SW480 (cell line): ENCODE measurements around the gene ACOX3.

Experiments
- DNase-seq: peaks from one replicate; pipeline ENCODE4 v3.0.0-alpha.2; 2016; ENCODE audit warnings: low spot score

Gene ACOX3

GRCh38 chr4:8319731-8320385 is 120.7 kb downstream of the ACOX3 start:
- no peak for DNase-seq

GRCh38 chr4:8319061-8319460 is 121.5 kb downstream of the ACOX3 start:
- no peak for DNase-seq

DNA sequence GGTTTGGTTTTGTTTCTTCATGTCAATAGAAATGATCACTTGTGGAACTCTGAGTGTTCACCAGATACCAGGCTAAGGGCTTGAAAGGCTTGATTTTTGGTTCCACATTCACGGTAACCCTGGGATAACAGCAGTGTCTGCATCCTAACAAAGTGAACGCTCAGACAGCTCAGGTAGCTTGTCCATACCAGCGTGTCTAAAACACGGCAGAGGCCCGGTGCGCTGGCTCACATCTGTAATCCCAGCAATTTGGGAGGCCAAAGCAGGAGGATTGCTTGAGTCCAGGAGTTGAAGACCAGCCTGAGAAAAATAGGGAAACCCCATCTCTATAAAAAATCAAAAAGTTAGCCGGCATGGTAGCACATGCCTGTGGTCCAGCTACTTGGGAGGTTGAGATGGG is 122.0 kb downstream of the ACOX3 start:
- DNase-seq: no peak

GRCh38 chr4:8317474-8317873 is 123.0 kb downstream of the ACOX3 start:
- no peak for DNase-seq

GRCh38 chr4:8316911-8317351 is 123.6 kb downstream of the ACOX3 start:
- DNase-seq: no peak
